Activated CD4-positive, alpha-beta T cell treated with anti-CD3 and anti-CD28 coated beads, Interleukin-2, Interleukin-4, amounts not matched to agents 100 ng/mL and 50 ng/mL, durations not matched to agents 16 hours and 8 hours (primary cell): ENCODE results near the gene TMEM156.

Experiments
- DNase-seq: peaks from one replicate; pipeline ENCODE4 v3.0.0-alpha.2; 2020; ENCODE audit warnings: low spot score

The TMEM156 gene, protein sequence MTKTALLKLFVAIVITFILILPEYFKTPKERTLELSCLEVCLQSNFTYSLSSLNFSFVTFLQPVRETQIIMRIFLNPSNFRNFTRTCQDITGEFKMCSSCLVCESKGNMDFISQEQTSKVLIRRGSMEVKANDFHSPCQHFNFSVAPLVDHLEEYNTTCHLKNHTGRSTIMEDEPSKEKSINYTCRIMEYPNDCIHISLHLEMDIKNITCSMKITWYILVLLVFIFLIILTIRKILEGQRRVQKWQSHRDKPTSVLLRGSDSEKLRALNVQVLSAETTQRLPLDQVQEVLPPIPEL

DNA sequence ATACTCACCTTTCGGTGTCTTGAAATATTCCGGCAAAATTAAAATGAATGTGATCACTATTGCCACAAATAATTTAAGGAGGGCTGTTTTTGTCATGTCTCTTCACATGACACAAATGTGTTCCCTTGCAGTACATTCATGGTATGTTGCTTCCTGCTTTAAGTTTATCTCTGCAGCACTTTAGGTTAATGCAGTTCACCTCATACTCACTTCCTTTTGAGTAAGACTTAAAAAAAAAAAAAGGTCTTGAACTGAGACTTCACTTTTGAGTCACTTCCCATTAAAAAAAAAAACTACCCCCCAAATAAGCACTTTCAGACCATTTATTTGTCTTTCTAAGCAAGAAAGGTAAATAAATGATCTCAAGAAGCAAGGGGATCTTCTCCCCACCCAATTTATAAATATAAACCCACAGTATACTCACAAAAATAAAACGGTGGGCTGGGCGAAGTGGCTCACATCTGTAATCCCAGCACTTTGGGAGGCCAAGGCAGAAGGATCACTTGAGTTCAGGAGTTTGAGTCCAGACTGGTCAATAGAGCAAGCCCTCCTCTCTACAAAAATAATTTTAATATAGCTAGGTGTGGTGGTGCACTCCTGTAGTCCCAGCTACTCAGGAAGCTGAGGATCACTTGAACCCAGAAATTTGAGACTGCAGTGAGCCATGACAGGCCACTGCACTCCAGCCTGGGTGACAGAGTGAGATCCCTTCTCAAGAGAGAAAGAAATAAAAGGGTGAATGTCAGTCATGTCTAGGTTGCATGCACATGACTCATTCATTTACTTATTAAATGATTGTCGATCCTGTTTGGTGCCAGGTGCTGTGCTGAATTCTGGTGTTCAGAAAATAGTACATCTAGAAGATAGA is at the start of gene TMEM156:
Gene TMEM156, minus strand, starts transcription at position 192 of the 868 bp plus-strand sequence. Its CDS starts 96 bp downstream, at position 96.
- DNase-seq = peak; percentile 86

DNA sequence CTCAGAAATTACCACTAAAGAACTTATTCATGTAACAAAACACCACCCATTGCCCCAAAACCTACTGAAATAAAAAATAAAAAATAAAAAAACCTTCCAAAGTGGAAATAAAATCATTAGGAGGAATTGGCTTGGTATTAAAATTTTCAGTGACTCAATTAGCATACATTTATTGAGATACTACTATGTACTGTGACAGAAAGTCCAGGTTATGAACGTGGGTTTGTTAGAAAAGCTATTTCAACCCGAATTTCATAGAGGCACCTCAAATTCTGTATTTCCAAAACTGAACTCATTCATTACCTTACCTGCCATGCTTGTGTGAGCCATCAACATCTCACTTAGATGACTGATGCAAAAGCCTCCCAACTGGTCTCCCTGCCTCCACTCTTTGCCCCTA is 46.6 kb upstream of the TMEM156 start:
- no peak for DNase-seq

DNA sequence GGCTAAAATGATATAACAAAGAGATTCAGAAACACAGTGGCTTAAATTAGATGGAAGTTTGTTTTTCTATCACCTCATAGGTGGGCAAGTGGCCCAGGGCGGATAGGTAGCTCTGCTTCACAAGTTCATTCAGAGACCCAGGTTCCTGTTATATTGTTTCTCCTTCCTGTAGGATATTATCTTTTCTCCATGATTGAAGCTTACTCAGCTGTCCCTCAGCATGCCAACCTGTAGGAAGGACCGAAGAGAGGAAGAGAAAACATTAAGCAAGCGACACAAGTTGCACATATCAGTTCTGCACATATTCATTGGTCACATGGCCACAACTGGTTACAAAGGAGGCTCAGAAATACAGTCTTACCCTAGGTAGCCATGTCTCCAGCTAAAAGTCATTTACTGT is 36.7 kb upstream of the TMEM156 start:
- no peak for DNase-seq

DNA sequence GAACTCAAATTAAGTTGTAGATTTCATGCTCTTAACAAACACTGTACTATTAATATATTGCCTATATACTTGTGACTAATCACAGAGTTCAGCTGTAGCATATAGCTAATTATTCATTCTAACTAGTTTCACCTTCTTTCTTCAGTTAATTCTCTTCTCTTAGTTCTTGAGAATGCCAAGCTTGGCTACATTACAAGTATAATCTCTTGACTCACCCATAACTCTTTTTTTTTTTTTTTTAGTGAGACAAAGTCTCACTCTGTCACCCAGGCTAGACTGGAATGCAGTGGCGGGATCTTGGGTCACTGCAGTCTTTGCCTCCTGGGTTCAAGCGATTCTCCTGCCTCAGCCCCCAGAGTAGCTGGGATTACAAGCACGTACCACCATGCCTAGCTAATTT is 35.2 kb upstream of the TMEM156 start:
- DNase-seq = no peak

DNA sequence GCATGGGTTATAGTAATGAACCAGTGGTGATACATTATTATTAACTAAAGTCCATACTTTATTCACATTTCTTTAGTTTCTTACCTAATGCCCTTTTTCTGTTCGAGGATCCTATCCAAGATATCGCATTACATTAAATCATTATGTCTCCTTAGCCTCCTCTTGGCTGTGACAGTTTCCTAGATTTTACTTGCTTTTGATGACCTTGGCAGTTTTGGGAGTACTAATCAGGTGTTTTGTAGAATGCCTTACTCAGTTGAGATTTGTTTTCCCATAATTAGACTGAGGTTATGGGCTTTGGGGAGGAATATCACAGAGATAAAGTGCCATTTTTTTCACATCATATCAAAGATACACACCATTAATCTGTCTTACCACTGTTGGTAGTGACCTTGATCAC is 34.8 kb upstream of the TMEM156 start:
- no peak for DNase-seq

DNA sequence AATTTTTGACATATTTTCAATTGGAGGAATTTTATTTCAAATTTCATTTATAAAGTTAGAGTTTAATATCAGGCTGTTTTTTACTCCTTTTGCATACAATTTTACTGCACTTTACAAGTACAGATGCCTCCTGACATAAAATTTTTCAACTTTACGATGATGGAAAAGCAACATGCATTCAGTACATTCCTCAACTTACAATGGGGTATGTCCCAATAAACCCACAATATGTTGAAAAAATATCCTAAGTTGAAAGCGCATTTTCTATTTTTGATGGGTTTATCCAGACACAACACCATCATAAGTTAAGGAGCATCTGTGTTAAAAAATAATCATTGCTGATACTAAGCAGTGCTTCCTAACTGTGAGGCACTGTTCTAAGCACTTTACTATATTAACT is 34.2 kb upstream of the TMEM156 start:
- no peak for DNase-seq

DNA sequence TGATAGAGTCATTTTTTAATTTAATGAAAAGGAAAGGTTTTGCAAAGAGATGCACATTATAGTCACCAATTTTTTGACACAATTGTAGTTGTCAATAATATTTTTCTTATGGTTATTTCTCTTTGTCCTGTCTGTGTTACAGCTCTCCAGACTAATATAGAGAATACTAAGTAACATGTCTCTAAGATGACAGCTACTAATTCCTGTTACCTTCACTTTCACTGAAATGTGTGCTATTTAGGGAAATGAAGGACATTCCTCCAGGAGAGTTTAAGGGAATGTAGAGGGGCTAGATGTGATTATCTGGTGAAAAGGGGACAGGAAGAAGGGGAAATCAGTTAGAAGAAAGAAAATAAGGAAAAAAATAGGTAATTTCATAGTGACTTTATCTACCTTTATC is 31.2 kb upstream of the TMEM156 start:
- DNase-seq = no peak

DNA sequence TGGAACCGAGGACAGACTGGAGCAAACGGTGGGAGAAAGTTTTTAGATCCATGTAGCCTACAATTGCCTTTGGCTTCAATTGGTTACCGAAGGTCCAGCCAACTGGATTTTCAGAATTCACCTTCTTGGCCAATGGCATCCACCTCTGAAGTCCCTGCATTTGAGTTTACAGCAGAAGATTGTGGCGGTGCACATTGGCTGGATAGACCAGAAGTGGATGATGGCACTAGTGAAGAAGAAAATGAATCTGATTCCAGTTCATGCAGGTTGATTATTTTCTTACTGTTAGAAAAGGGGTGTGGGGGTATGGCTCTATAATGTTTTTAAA is 30.5 kb upstream of the TMEM156 start:
- DNase-seq = no peak

DNA sequence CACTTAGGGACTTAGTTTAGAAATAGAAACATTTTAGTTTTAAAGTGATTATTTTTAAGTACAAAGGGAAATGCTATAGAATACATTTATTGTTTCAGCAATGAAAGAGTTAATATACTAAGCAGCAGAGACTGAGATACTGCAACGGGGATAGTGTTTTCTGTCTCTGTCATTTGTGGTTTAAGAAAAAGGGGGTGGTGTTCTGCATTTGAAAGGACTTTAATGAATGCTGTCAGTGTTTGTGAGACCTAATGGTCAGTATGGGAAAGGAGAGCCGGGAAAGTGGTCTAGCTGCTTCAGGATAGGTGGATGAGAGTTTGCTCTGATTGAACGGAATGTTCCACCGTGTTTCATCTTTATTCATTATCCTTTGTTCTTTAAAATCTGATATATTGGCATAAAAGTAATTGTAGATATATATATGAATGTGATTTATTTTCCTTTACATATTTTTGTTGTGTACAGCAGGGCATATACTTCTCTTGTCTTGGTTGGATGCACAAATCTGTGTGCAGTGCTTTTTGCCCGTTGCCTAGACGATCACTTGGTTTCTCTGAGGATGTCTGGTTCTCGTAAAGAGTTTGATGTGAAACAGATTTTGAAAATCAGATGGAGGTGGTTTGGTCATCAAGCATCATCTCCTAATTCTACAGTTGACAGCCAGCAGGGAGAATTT is 30.0 kb upstream of the TMEM156 start, which contains the start of gene KLHL5:
Gene KLHL5, plus strand, starts transcription at position 139 of the 676 bp plus-strand sequence. Its CDS starts 421 bp downstream, at position 560.
- no peak for DNase-seq

DNA sequence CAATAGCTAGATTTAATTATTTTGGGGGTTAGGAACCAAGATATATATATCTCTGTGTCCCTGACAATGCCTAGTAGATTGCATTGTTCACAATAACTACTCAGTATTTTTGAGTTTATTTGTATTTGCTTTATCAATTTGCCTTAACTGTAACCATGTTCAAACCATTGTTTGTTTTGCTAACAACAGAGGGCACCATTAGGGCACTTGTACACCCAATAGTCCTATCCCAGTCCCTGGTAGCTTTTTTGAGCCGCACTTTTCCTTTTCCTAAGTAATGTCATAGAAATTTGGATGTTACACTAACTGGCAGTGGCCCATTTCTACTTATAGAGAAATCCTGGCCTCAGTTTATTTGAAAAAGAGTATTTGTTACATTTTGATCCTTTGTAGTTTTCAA is 29.2 kb upstream of the TMEM156 start:
- no peak for DNase-seq

DNA sequence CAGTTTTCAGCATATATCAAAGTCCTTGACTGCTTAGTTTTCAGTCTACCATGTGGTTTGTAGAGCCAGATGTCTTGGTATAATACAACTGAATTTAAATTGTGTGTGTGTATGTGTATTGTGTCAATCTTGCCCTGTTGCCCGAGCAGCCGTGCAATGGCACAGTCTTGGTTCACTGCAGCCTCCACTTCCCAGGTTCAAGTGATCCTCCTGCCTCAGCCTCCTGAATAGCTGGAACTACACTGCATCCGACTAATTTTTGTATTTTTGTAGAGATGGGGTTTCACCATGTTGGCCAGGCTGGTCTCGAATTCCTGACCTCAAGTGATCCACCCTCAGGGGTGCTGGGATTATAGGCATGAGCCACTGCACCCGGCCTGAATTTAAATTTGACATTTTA is 23.8 kb upstream of the TMEM156 start:
- no peak for DNase-seq

DNA sequence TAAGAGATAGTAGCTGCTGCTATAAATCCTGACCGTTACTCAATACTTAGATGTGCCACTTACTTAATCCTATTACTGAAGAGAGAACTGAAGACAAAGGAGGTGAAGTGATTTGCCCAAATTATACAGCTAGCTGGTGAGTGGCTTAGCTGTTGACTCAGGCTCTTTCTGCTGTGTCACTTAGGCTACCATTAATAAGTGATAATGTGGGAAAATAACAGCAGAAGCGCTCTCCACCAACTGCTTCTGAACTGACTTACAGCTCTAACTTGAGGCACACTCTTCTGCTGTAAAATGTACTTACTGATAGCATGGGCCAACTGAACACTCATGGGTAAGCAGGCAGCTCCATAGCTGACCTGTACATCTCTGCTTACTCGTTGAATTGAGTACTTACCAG is 22.3 kb upstream of the TMEM156 start:
- no peak for DNase-seq

DNA sequence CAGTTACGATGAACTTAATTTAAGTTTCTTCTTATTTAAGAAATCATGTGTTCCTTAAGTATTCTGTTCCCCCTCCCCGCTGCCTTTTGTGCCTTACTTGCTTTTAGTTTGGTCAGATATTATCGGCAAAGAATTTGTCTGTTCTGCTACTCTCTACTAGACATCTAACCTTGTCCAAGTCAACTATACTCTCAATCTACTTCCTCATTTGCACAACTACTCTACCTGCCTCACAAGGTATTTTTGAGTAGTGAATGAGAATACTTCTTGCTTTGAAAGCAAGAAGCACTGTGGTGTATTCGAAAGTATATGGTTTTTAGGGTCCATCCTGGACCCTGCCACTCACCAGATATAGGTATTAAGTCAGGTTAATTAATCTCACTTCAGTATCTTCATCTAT is 21.8 kb upstream of the TMEM156 start:
- DNase-seq = no peak

DNA sequence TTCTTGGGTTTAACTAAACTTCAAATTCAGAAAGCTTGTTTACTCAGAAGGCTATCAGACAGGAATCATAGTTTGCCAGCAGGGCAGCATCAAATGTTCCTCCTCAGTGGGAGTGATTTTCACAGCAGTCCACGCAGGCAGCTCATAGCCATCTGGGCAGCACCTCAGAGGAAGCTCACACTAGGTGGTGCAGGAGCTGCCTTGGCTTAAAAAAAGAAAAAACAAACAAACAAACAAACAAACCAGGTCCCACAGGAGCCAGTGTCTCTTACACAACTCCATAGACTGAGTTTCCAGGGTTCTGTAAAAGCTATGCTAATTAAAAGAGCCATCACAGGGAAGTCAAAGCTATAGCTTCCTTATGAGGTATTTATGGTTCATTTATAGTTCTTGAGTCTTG is 19.3 kb upstream of the TMEM156 start:
- DNase-seq = no peak

DNA sequence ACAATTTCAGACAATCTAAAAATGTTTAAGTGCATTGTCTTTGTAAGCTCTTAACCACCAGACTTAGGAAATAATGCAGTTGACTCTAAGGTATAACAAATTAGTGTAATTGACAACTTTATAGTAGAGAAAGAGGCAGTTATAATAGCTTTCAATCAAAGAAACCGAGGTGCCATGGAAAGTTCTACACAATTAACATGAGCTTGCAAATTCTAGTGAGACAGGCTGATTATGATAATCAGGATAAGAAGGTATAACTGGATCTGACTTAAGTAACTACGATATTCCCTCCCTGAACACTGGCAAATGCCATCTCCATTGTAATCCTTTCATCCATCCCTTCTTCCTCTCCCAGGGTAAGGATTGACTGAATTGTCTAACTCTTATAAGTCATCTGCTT is 18.4 kb upstream of the TMEM156 start:
- DNase-seq = no peak

DNA sequence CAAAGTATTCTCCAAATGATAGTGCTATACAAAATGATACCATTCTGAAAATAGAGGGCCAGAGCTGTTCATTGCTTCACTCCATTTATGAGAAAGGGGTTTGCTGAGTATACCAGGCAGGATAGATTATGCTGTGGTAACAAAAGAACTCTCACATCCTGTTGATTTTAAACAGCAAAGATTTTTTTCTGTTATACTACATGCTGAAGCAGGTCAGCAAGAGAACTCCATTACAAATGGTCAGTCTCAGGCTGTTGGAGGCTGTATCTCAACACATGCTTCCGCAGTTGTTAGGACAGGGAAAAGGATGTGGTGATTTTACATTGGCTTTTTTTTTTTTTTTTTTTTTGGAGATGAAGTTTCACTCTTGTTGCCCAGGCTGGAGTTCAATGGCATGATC is 16.1 kb upstream of the TMEM156 start:
- peak; percentile 44 for DNase-seq

DNA sequence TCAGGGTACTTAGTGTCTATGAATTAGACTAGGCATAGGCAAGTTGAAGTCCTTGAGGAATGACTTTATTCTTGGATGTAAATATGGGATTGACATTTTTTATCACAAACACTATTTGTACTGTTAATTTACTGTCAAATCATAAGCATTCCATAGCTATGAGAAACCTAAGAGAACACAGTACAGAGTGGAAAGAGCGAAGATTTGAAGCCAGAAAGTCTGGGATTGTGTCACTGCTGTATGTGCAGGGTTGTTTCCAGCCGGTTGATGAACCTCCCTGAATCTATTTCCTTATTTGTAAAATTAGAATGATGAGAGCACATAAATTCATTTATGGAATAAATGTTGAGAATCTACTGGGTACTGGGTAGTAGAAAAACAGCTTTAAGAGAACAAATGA is 15.5 kb upstream of the TMEM156 start:
- no peak for DNase-seq

DNA sequence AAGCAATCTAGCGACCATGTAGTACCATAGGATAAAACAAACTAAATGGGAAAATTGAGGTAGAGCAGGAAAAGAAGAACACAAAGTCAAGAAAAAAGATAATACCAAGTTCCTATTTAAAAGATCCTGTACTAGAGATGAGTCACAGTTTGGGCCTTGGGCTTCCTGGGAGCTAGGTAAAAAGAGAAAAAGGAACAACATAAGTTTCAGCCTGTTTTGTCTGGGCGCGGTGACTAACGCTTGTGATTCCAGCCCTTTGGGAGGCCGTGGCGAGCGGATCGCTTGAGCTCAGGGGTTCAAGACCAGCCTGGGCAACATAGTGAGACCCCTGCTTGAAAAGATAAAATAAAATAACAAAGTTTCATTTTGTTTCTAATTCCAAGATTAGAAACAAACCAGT is 14.0 kb upstream of the TMEM156 start:
- no peak for DNase-seq

DNA sequence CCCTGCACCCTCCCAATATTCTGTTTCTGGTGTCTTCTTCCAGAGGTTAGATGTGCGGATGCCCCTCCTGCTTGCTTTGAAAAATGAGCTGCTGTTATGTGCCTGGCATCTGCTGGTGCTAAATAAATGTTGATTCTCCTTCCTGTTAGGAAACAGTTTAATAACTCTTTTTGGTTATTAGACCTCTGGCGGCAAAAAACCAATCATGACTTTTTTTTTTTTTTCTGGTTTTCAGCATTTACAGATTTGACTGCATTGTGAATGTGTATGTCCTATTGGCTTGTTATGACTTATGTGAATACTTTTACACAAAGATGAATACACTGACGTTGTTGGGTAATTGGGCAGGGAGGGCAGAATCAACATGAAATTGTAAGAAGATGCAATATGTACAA is 13.6 kb upstream of the TMEM156 start:
- peak; percentile 43 for DNase-seq

DNA sequence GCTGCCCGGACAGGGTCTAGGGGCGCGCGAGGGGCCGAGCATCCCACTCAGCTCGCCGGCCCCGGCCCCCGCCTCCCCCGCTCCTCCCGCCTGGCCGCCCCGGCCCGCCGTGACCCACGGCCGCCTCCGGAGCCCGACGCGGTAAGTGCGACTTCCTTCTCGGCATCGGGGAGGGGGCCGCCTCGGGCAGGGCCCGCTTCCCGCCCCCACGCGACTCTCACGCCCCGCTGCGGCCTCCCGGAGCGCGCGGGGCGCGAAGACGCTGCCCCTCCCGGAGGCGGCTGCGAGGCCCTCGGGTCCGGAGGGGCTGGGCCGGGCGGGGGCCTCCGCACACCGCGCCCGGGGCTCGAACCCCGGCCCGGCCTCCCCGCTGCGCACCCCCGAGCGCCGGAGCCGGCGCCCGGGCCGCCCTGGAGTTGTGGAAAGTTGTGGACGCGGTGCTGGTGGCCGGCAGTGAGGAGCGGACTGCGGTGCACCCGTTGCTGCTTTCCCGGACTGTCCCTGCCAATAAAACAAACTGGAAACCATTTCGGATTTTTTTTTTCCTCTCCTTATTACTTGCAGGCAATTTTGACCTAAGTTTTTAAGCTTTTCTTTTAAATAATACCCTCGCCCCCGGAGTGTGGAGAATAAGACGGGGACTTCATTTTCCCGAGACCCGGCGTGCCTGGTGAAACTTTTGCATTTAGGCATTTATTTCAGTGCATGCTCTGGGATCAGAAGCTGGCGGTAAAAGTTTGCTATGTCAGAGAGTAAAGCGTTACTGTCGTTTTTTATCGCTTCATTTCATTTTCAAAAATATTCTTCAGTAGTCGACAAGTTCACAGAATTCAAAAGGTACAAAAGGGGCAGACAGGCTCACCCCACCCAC is 13.0 kb upstream of the TMEM156 start:
- no peak for DNase-seq

DNA sequence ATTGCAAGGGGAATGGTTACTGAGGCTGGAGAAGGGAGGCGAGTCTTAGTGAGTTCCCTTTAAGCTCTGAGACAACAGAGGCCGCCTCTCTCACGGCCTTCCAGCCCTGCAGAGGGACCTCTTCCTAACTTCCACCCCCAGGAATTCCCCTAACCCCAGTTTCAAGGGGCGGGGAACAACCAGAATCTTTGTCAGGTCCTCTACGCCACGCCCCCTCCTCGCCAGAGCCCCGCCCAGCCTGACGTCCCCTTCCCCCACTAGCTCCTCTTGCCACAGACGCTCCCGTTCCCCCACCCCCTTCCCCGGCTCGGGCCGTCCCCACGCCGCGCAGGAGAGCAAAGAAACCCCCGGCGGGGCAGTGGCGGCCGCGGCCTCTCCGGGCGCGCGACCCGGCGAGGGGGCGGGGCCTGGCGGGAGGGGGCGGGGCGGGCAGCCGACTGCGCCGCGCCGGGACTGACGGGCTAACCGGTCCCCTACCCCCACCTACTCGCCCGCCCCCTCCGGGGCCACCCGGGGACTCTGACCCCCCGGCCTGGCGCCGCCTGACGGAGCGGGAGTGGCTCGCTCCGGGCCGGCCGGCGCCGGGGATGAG is 12.3 kb upstream of the TMEM156 start:
- DNase-seq = peak; percentile 97
